Gastrocnemius medialis (tissue), 4 donors: ENCODE measurements around the gene DCAF6.

Source experiments
- POLR2A ChIP-seq, 2 donors: fragments of 450-650 bp; IDR thresholded peaks; one replicate each; pipeline ENCODE4 v1.6.1; 2017; ENCODE audit warnings: antibody characterized with exemption in 2 of 2, mild to moderate bottlenecking in 2 of 2, moderate library complexity in 2 of 2
- TF ChIP-seq, protein P1 (sequence below), 5 experiments: fragments of 450-650 bp in 3 of 5; fragments of 200-600 bp in 2 of 5; sonication (generic) in 2 of 5; IDR thresholded peaks in 4 of 5; conservative IDR thresholded peaks in 1 of 5; 1 replicate in 4 of 5; 2 replicates in 1 of 5; pipeline ENCODE4 v1.5.1; 2016 to 2019; ENCODE audit warnings: antibody characterized with exemption in 5 of 5, mild to moderate bottlenecking in 3 of 5, moderate library complexity in 3 of 5

- TF ChIP-seq, protein P1, sequence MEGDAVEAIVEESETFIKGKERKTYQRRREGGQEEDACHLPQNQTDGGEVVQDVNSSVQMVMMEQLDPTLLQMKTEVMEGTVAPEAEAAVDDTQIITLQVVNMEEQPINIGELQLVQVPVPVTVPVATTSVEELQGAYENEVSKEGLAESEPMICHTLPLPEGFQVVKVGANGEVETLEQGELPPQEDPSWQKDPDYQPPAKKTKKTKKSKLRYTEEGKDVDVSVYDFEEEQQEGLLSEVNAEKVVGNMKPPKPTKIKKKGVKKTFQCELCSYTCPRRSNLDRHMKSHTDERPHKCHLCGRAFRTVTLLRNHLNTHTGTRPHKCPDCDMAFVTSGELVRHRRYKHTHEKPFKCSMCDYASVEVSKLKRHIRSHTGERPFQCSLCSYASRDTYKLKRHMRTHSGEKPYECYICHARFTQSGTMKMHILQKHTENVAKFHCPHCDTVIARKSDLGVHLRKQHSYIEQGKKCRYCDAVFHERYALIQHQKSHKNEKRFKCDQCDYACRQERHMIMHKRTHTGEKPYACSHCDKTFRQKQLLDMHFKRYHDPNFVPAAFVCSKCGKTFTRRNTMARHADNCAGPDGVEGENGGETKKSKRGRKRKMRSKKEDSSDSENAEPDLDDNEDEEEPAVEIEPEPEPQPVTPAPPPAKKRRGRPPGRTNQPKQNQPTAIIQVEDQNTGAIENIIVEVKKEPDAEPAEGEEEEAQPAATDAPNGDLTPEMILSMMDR (IDR thresholded peaks at IDR 0.05 in 4 of 5, conservative IDR thresholded peaks at IDR 0.05 in 1 of 5), result no peak
- TF ChIP-seq POLR2A (IDR thresholded peaks at IDR 0.05), result no peak
Observed at GRCh38 chr1:167993720-167994119, 57.2 kb downstream of the DCAF6 start.
